GM12878 (cell line): ENCODE data around the gene USP10.

Source experiments
- EZH2 ChIP-seq: IDR thresholded peaks from 2 replicates; pipeline ENCODE4 v1.6.1; 2012; ENCODE audit warnings: low read depth, mild to moderate bottlenecking, control low read depth, inconsistent platforms, low read length, borderline replicate concordance; ENCODE audit not compliant: control insufficient read depth
- FOS ChIP-seq: IDR thresholded peaks from 3 replicates; pipeline ENCODE4 v1.6.1; 2011; ENCODE audit warnings: borderline replicate concordance; ENCODE audit not compliant: insufficient read length; ENCODE audit errors: extremely low read depth
- FOXK2 ChIP-seq: fragments of 450-650 bp; IDR thresholded peaks from 2 replicates; pipeline ENCODE4 v1.6.1; 2017; ENCODE audit warnings: mild to moderate bottlenecking, moderate library complexity
- NKRF ChIP-seq: fragments of 450-650 bp; conservative IDR thresholded peaks from 2 replicates; pipeline ENCODE4 v1.6.1; 2017; ENCODE audit warnings: mild to moderate bottlenecking, moderate library complexity
- PKNOX1 ChIP-seq: fragments of 450-650 bp; IDR thresholded peaks from 2 replicates; pipeline ENCODE4 v1.6.1; 2016; ENCODE audit warnings: mild to moderate bottlenecking
- POLR2AphosphoS2 ChIP-seq: IDR thresholded peaks from 2 replicates; pipeline ENCODE4 v1.6.1; 2011; ENCODE audit warnings: low read depth, mild to moderate bottlenecking, low read length, improper control_type of control experiment, moderate library complexity
- SP1 ChIP-seq: IDR thresholded peaks from one replicate; pipeline ENCODE4 v1.6.1; 2011; ENCODE audit warnings: low read depth, low read length
- SUZ12 ChIP-seq: fragments of 200-600 bp; sonication (generic); IDR thresholded peaks from one replicate; pipeline ENCODE4 v1.6.1; 2018; ENCODE audit warnings: antibody characterized with exemption, mild to moderate bottlenecking; ENCODE audit not compliant: unreplicated experiment
- YY1 ChIP-seq: IDR thresholded peaks from 2 replicates; pipeline ENCODE4 v1.6.1; 2011; ENCODE audit warnings: low read depth, mild to moderate bottlenecking, low read length
- ZNF24 ChIP-seq: fragments of 450-650 bp; IDR thresholded peaks from 2 replicates; pipeline ENCODE4 v1.6.1; 2017; ENCODE audit warnings: antibody characterized with exemption, mild to moderate bottlenecking
- TF ChIP-seq, protein P1 (sequence below), 3 experiments: IDR thresholded peaks in 2 of 3; conservative IDR thresholded peaks in 1 of 3; 2 replicates each; pipeline ENCODE4 v1.5.1; 2011; ENCODE audit warnings: low read depth in 3 of 3, low read length in 3 of 3, mild to moderate bottlenecking in 3 of 3, control low read depth in 2 of 3, moderate library complexity in 2 of 3, inconsistent platforms in 1 of 3, mixed read lengths in 1 of 3; ENCODE audit not compliant: control insufficient read depth in 2 of 3, insufficient read depth in 1 of 3; ENCODE audit errors: extremely low read depth in 1 of 3
- TF ChIP-seq, protein P2 (sequence below): IDR thresholded peaks from 2 replicates; pipeline ENCODE4 v1.6.1; 2012; ENCODE audit warnings: mild to moderate bottlenecking, low read depth, low read length

DNA sequence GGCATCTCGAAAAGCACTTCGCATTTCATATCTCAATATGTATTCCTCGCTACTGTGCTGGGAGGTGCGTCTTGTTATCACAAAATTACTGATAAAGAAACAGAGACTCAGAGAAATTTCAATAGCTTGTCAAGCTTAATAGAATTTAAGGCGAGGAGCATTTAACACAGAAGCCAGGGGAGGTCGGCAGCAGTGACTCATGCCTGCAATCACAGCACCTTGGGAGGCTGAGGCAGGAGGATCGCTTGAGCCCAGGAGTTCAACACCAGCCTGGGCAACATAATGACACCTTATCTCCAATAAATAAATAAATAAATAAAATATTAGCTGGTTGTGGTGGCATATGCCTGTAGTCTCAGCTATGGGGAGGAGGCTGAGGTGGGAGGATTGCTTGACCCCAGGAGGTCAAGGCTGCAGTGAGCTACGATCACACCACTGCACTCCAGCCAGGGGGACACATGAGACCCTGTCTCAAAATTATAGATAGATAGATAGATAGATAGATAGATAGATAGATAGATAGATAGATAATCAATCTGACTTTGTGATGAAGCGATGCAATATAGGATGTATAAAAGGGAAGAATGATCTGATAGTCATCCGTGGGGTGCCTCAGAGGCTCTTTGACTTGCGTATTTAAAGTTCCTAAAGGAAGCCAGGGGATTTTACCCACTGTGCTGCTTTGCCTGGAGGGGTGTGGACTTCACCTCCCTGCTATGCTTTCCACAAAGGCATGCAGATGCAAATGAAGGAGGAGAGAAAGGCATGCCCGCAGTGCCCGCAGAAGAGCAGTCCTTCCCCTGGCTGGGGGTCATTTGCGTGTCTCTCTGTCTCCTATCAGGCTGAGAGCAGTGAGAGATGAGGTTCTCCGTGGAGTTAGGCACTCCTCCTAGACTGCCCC, 15.9 kb upstream of the USP10 start:
- TF ChIP-seq FOXK2 (no peak), NKRF (no peak), PKNOX1 (no peak), SUZ12 (no peak), SP1 (no peak), FOS (no peak), YY1 (no peak), EZH2 (no peak), ZNF24 (no peak), POLR2AphosphoS2 (no peak)
- TF ChIP-seq, protein P1, sequence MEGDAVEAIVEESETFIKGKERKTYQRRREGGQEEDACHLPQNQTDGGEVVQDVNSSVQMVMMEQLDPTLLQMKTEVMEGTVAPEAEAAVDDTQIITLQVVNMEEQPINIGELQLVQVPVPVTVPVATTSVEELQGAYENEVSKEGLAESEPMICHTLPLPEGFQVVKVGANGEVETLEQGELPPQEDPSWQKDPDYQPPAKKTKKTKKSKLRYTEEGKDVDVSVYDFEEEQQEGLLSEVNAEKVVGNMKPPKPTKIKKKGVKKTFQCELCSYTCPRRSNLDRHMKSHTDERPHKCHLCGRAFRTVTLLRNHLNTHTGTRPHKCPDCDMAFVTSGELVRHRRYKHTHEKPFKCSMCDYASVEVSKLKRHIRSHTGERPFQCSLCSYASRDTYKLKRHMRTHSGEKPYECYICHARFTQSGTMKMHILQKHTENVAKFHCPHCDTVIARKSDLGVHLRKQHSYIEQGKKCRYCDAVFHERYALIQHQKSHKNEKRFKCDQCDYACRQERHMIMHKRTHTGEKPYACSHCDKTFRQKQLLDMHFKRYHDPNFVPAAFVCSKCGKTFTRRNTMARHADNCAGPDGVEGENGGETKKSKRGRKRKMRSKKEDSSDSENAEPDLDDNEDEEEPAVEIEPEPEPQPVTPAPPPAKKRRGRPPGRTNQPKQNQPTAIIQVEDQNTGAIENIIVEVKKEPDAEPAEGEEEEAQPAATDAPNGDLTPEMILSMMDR (IDR thresholded peaks at IDR 0.05 in 2 of 3, conservative IDR thresholded peaks at IDR 0.05 in 1 of 3; ENCODE audit: control insufficient read depth in 2 of 3, extremely low read depth in 1 of 3, insufficient read depth in 1 of 3, low read depth in 3 of 3, low read length in 3 of 3) = no peak
- TF ChIP-seq, protein P2, sequence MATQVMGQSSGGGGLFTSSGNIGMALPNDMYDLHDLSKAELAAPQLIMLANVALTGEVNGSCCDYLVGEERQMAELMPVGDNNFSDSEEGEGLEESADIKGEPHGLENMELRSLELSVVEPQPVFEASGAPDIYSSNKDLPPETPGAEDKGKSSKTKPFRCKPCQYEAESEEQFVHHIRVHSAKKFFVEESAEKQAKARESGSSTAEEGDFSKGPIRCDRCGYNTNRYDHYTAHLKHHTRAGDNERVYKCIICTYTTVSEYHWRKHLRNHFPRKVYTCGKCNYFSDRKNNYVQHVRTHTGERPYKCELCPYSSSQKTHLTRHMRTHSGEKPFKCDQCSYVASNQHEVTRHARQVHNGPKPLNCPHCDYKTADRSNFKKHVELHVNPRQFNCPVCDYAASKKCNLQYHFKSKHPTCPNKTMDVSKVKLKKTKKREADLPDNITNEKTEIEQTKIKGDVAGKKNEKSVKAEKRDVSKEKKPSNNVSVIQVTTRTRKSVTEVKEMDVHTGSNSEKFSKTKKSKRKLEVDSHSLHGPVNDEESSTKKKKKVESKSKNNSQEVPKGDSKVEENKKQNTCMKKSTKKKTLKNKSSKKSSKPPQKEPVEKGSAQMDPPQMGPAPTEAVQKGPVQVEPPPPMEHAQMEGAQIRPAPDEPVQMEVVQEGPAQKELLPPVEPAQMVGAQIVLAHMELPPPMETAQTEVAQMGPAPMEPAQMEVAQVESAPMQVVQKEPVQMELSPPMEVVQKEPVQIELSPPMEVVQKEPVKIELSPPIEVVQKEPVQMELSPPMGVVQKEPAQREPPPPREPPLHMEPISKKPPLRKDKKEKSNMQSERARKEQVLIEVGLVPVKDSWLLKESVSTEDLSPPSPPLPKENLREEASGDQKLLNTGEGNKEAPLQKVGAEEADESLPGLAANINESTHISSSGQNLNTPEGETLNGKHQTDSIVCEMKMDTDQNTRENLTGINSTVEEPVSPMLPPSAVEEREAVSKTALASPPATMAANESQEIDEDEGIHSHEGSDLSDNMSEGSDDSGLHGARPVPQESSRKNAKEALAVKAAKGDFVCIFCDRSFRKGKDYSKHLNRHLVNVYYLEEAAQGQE = no peak
